Thymus (tissue), 11 donors: Measurements from ENCODE around the gene PKNOX2. TPM values are rescaled to one million over a fixed set of nuclear protein-coding genes. Genes with fewer than 3 reads are reported as not detected.

Experiments
- DNase-seq, 9 donors: peaks; one replicate each; pipeline ENCODE4 v3.0.0-alpha.2; 2013; ENCODE audit warnings: low spot score in 9 of 9, low read depth in 6 of 9, missing footprints in 1 of 9
- H3K27ac ChIP-seq, 2 donors: one replicate each; pipeline ENCODE4 v1.5.1; 2013; ENCODE audit warnings: control low read depth in 1 of 2, low read depth in 1 of 2, low read length in 1 of 2, mild to moderate bottlenecking in 1 of 2, moderate library complexity in 1 of 2
- H3K27me3 ChIP-seq, 2 donors: one replicate each; pipeline ENCODE4 v1.5.1; 2013; ENCODE audit warnings: low read length in 1 of 2; ENCODE audit not compliant: control insufficient read depth in 2 of 2, insufficient read depth in 1 of 2
- H3K36me3 ChIP-seq, 2 donors: one replicate each; pipeline ENCODE4 v1.5.1; 2013; ENCODE audit warnings: low read length in 1 of 2, mild to moderate bottlenecking in 1 of 2, moderate library complexity in 1 of 2; ENCODE audit not compliant: control insufficient read depth in 2 of 2, insufficient read depth in 2 of 2
- H3K4me1 ChIP-seq, 2 donors: one replicate each; pipeline ENCODE4 v1.5.1; 2013; ENCODE audit warnings: low read length in 2 of 2; ENCODE audit not compliant: control insufficient read depth in 2 of 2, insufficient read depth in 2 of 2
- H3K4me3 ChIP-seq, 2 donors: one replicate each; pipeline ENCODE4 v1.5.1; 2013; ENCODE audit warnings: low read length in 2 of 2, control low read depth in 1 of 2, mild to moderate bottlenecking in 1 of 2
- H3K9me3 ChIP-seq, 2 donors: one replicate each; pipeline ENCODE4 v1.5.1; 2013; ENCODE audit warnings: low read length in 1 of 2, mild to moderate bottlenecking in 1 of 2; ENCODE audit not compliant: control insufficient read depth in 2 of 2, insufficient read depth in 1 of 2
- WGBS: extraction: QIAGEN DNeasy Blood & Tissue Kit; methylation state at CpG from one replicate; pipeline ENCODE4 v1.1.7; 2013; 5-methylcytosine and 5-hydroxymethylcytosine counted together
- polyA plus RNA-seq: library from polyadenylated mRNA; stranded (reverse); fragments of 200-250 nt; gene quantifications from one replicate; pipeline ENCODE4 v1.2.3, GENCODE V29; 2013
- total RNA-seq: library from RNA; stranded (reverse); fragments of 120-200 nt; gene quantifications from one replicate; pipeline ENCODE4 v1.2.4, GENCODE V29; 2013
- donor health status: healthy.

Gene PKNOX2
- total and polyA plus RNA-seq, 2 donors: 1.3 to 2.2 TPM

- no peak overlapping the region for H3K4me3 ChIP-seq
- no peak overlapping the region for H3K27ac ChIP-seq
- DNase-seq: no peak
- 93% methylated on average over 4 of the region's 4 CpGs for WGBS
- no peaks in the 10 kb centered on the region for H3K36me3 ChIP-seq
- peaks cover 0 to 4% of the 10 kb centered on the region in 2 donors for H3K27me3 ChIP-seq
- H3K9me3 ChIP-seq: no peaks in the 10 kb centered on the region
- H3K4me1 ChIP-seq: no peaks in the 10 kb centered on the region
These were observed 299.7 kb downstream of the PKNOX2 start for GRCh38 chr11:125464270-125464662.

- DNase-seq: no peak
- no peak overlapping the region for H3K27ac ChIP-seq
- WGBS: 83% methylated on average over 8 of the region's 8 CpGs
- H3K27me3 ChIP-seq: peaks cover 0 to 4% of the 10 kb centered on the region in 2 donors
- H3K4me3 ChIP-seq: no peak overlapping the region
- H3K36me3 ChIP-seq: no peaks in the 10 kb centered on the region
- H3K4me1 ChIP-seq: no peaks in the 10 kb centered on the region
- no peaks in the 10 kb centered on the region for H3K9me3 ChIP-seq
These were observed 300.1 kb downstream of the PKNOX2 start for GRCh38 chr11:125464666-125465065.

- peaks cover 0 to 3% of the 10 kb centered on the region in 2 donors for H3K27me3 ChIP-seq
- no peaks in the 10 kb centered on the region for H3K4me1 ChIP-seq
- H3K27ac ChIP-seq: no peak overlapping the region
- H3K4me3 ChIP-seq: no peak overlapping the region
- 85% methylated on average over 2 of the region's 2 CpGs for WGBS
- H3K36me3 ChIP-seq: no peaks in the 10 kb centered on the region
- no peak for DNase-seq
- no peaks in the 10 kb centered on the region for H3K9me3 ChIP-seq
These were observed 300.7 kb downstream of the PKNOX2 start for GRCh38 chr11:125465255-125465654.

- H3K36me3 ChIP-seq: no peaks in the 10 kb centered on the region
- no peaks in the 10 kb centered on the region for H3K9me3 ChIP-seq
- H3K4me1 ChIP-seq: no peaks in the 10 kb centered on the region
- 59% methylated on average over 5 of the region's 5 CpGs for WGBS
- no peak for DNase-seq
- no peak overlapping the region for H3K27ac ChIP-seq
- H3K4me3 ChIP-seq: no peak overlapping the region
- H3K27me3 ChIP-seq: peaks cover 0 to 4% of the 10 kb centered on the region in 2 donors
These were observed 301.1 kb downstream of the PKNOX2 start for GRCh38 chr11:125465701-125466100.

GRCh38 chr11:125468025-125468424, 303.5 kb downstream of the PKNOX2 start:
- no peaks in the 10 kb centered on the region for H3K4me1 ChIP-seq
- no peak overlapping the region for H3K4me3 ChIP-seq
- peaks cover 0 to 4% of the 10 kb centered on the region in 2 donors for H3K27me3 ChIP-seq
- H3K9me3 ChIP-seq: no peaks in the 10 kb centered on the region
- no peak overlapping the region for H3K27ac ChIP-seq
- H3K36me3 ChIP-seq: no peaks in the 10 kb centered on the region
- no peak for DNase-seq

- peaks cover 0 to 4% of the 10 kb centered on the region in 2 donors for H3K27me3 ChIP-seq
- no peak for DNase-seq
- over 99% methylated on average over 2 of the region's 2 CpGs for WGBS
These were observed 304.3 kb downstream of the PKNOX2 start for GRCh38 chr11:125468852-125469251.

GRCh38 chr11:125470355-125470754, 305.8 kb downstream of the PKNOX2 start:
- H3K4me1 ChIP-seq: no peaks in the 10 kb centered on the region
- 85% methylated on average over 2 of the region's 2 CpGs for WGBS
- no peak overlapping the region for H3K27ac ChIP-seq
- peaks cover 0 to 2% of the 10 kb centered on the region in 2 donors for H3K27me3 ChIP-seq
- H3K4me3 ChIP-seq: no peak overlapping the region
- DNase-seq: no peak
- no peaks in the 10 kb centered on the region for H3K36me3 ChIP-seq
- no peaks in the 10 kb centered on the region for H3K9me3 ChIP-seq

More at GRCh38 chr11:125468852-125469251, 304.3 kb downstream of the PKNOX2 start:
- Histone ChIP-seq H3K36me3 (no peaks in the 10 kb centered on the region), H3K9me3 (no peaks in the 10 kb centered on the region), H3K27ac (no peak overlapping the region), H3K4me1 (no peaks in the 10 kb centered on the region), H3K4me3 (no peak overlapping the region)

- Histone ChIP-seq H3K4me3 (no peak overlapping the region), H3K9me3 (no peaks in the 10 kb centered on the region), H3K4me1 (no peaks in the 10 kb centered on the region), H3K27ac (no peak overlapping the region), H3K27me3 (no peaks in the 10 kb centered on the region), H3K36me3 (no peaks in the 10 kb centered on the region)
- WGBS: 80% methylated on average over 3 of the region's 3 CpGs
- DNase-seq: no peak
These were observed 312.2 kb downstream of the PKNOX2 start for GRCh38 chr11:125476721-125477120.

- Histone ChIP-seq H3K36me3 (no peaks in the 10 kb centered on the region), H3K27me3 (no peaks in the 10 kb centered on the region), H3K4me1 (no peaks in the 10 kb centered on the region), H3K9me3 (no peaks in the 10 kb centered on the region), H3K4me3 (no peak overlapping the region), H3K27ac (no peak overlapping the region)
- 96% methylated on average over 3 of the region's 3 CpGs for whole genome bisulfite sequencing
- DNase-seq: no peak
These were observed 314.6 kb downstream of the PKNOX2 start for GRCh38 chr11:125479137-125479536.

GRCh38 chr11:125481531-125481930, 317.0 kb downstream of the PKNOX2 start:
- no peak overlapping the region for H3K4me3 ChIP-seq
- no peaks in the 10 kb centered on the region for H3K36me3 ChIP-seq
- 70% methylated on average over 3 of the region's 3 CpGs for WGBS
- no peak overlapping the region for H3K27ac ChIP-seq
- no peak for DNase-seq
- peaks cover 2 to 5% of the 10 kb centered on the region in 2 donors for H3K27me3 ChIP-seq
- no peaks in the 10 kb centered on the region for H3K4me1 ChIP-seq
- H3K9me3 ChIP-seq: no peaks in the 10 kb centered on the region
